T-cell (primary cell): ENCODE measurements around the gene URI1. TPM values are rescaled to one million over a fixed set of nuclear protein-coding genes. Genes with fewer than 3 reads are reported as not detected.
A peak's percentile ranks its signal among the peaks of the same experiment; 100 is the strongest.

Experiments used
- ATAC-seq, 4 experiments: fragments of 200-7000 bp in 3 of 4; fragments of 150-1000 bp in 1 of 4; cut with Tn5 transposase; replicated peaks in 1 of 4; 1 replicate in 3 of 4; 2 replicates in 1 of 4; pipeline ENCODE4 v1.10.0; 2021; ENCODE audit warnings: moderate library complexity in 3 of 4, mild to moderate bottlenecking in 2 of 4, moderate number of reproducible peaks in 1 of 4
- CTCF ChIA-PET, 2 donors: fragments of 300-600 bp; sonication (Branson Sonifier 250); formaldehyde crosslinking; loops; one replicate each; lab custom pipeline; 2022; ENCODE audit warnings: antibody characterized with exemption in 2 of 2; lab: Charles Lee
- POLR2A ChIA-PET, 2 donors: fragments of 300-600 bp; sonication (Branson Sonifier 250); formaldehyde crosslinking; loops; one replicate each; lab custom pipeline; 2022; ENCODE audit warnings: antibody characterized with exemption in 2 of 2; lab: Charles Lee
- DNase-seq, 35 experiments: peaks; one replicate each; pipeline versions ENCODE4 v3.0.0 to v3.0.0-alpha.2; 2013 to 2023
- H3K27ac ChIP-seq: one replicate; pipeline ENCODE4 v1.5.1; 2013; ENCODE audit warnings: low read length
- H3K27me3 ChIP-seq, 2 experiments: replicated peaks in 1 of 2; 1 replicate in 1 of 2; 2 replicates in 1 of 2; pipeline versions ENCODE4 v1.6.1 to v1.7.0; 2013; ENCODE audit warnings: low read length in 1 of 2, mixed read lengths in 1 of 2; ENCODE audit not compliant: control insufficient read depth in 2 of 2, insufficient read depth in 2 of 2; ENCODE audit errors: extremely low read depth in 1 of 2
- H3K36me3 ChIP-seq, 2 donors: 1 replicate in 1 of 2; 2 replicates in 1 of 2; pipeline versions ENCODE4 v1.6.1 to v1.7.0; 2013; ENCODE audit warnings: low read length in 1 of 2; ENCODE audit not compliant: control insufficient read depth in 2 of 2, insufficient read depth in 1 of 2; ENCODE audit errors: extremely low read depth in 1 of 2
- H3K4me1 ChIP-seq, 2 experiments: 1 replicate in 1 of 2; 2 replicates in 1 of 2; pipeline versions ENCODE4 v1.6.1 to v1.7.0; 2013; ENCODE audit warnings: low read length in 2 of 2, mixed read lengths in 1 of 2; ENCODE audit not compliant: insufficient read depth in 2 of 2, control insufficient read depth in 1 of 2; ENCODE audit errors: extremely low read depth in 1 of 2
- H3K4me3 ChIP-seq, 2 donors: 1 replicate in 1 of 2; 2 replicates in 1 of 2; pipeline versions ENCODE4 v1.5.1 to v1.7.0; 2013; ENCODE audit warnings: mild to moderate bottlenecking in 2 of 2, low read length in 1 of 2, moderate library complexity in 1 of 2; ENCODE audit not compliant: control insufficient read depth in 1 of 2; ENCODE audit errors: extremely low read depth in 1 of 2
- H3K9me3 ChIP-seq: 2 replicates; pipeline ENCODE4 v1.7.0; 2013
- H3K27ac Mint-ChIP-seq, 2 donors: one replicate each; pipeline ENCODE4 v1.8.0; 2020 to 2021; ENCODE audit warnings: mild to moderate bottlenecking in 2 of 2, mixed read lengths in 2 of 2
- H3K27me3 Mint-ChIP-seq, 2 donors: one replicate each; pipeline ENCODE4 v1.8.0; 2021 to 2022; ENCODE audit warnings: mixed read lengths in 2 of 2
- H3K36me3 Mint-ChIP-seq: one replicate; pipeline ENCODE4 v1.8.0; 2021; ENCODE audit warnings: mixed read lengths
- H3K4me1 Mint-ChIP-seq, 3 donors: one replicate each; pipeline ENCODE4 v1.8.0; 2020 to 2022; ENCODE audit warnings: mixed read lengths in 3 of 3, mild to moderate bottlenecking in 1 of 3
- H3K4me3 Mint-ChIP-seq, 3 donors: one replicate each; pipeline ENCODE4 v1.8.0; 2020 to 2022; ENCODE audit warnings: mild to moderate bottlenecking in 3 of 3, mixed read lengths in 3 of 3, moderate library complexity in 3 of 3
- H3K9me3 Mint-ChIP-seq, 3 donors: one replicate each; pipeline ENCODE4 v1.8.0; 2020 to 2022; ENCODE audit warnings: mixed read lengths in 3 of 3
- WGBS: methylation state at CpG from one replicate; pipeline ENCODE4 v1.1.5; 2013; ENCODE audit warnings: missing lambda C conversion rate; ENCODE audit not compliant: insufficient coverage; 5-methylcytosine and 5-hydroxymethylcytosine counted together
- total RNA-seq, 35 experiments: library from RNA in 6 of 35; stranded (reverse) in 6 of 35; fragments of 120-200 nt in 1 of 35; gene quantifications; one replicate each; pipeline versions ENCODE4 v1.2.1 to v1.2.4 and lab custom pipeline; 2013 to 2026

The URI1 gene
- total RNA-seq, 5 donors from 2014 or later (not counting 1 experiment from before 2014, with no cell fraction given): 69.0 to 84.8 (median 75.7) TPM

- H3K27me3 Mint-ChIP-seq: no peaks in the 10 kb centered on the region
- H3K4me1 Mint-ChIP-seq: peaks cover 88 to 90% (median 89%) of the 10 kb centered on the region in 3 donors
- no peak for ATAC-seq
- peaks cover 2% of the 10 kb centered on the region for H3K36me3 Mint-ChIP-seq
- H3K4me1 ChIP-seq: peaks cover 19 to 24% of the 10 kb centered on the region in 2 experiments
- ChIA-PET POLR2A (no interaction called here), CTCF (interaction anchor here (0.6 to 1.5 kb wide), 6 partner anchors 23 to 237 kb away, joined by 3 to 7 read pairs (median 3); no protein-coding TSS in a partner anchor)
- DNase-seq: no peak
- H3K27ac ChIP-seq: no peak overlapping the region
- H3K36me3 ChIP-seq: no peaks in the 10 kb centered on the region
- H3K4me3 Mint-ChIP-seq: peak overlapping the region in 2 of 3 donors; percentile 5 to 17
- no peak overlapping the region for H3K27ac Mint-ChIP-seq
- no peak overlapping the region for H3K4me3 ChIP-seq
- H3K9me3 ChIP-seq: no peaks in the 10 kb centered on the region
- no peaks in the 10 kb centered on the region for H3K27me3 ChIP-seq
- H3K9me3 Mint-ChIP-seq: no peaks in the 10 kb centered on the region
- 100% methylated on average over 2 of the region's 3 CpGs for WGBS
Observed at GRCh38 chr19:29967623-29968022, 25.6 kb downstream of the URI1 start.

GRCh38 chr19:29969891-29970290 lies 27.9 kb downstream of the URI1 start:
- Histone ChIP-seq H3K36me3 (no peaks in the 10 kb centered on the region), H3K9me3 (no peaks in the 10 kb centered on the region), H3K27ac (no peak overlapping the region), H3K4me1 (peaks cover 7 to 14% of the 10 kb centered on the region in 2 experiments), H3K4me3 (no peak overlapping the region), H3K27me3 (no peaks in the 10 kb centered on the region)
- no peak for DNase-seq
- CTCF ChIA-PET: no interaction called here
- Mint-ChIP-seq H3K4me1 (peaks cover 82 to 85% (median 85%) of the 10 kb centered on the region in 3 donors), H3K27ac (no peak overlapping the region), H3K4me3 (peak overlapping the region in 2 of 3 donors; percentile 5 to 25), H3K27me3 (no peaks in the 10 kb centered on the region), H3K36me3 (peaks cover 2% of the 10 kb centered on the region), H3K9me3 (peaks cover 0 to 2% (median 0%) of the 10 kb centered on the region in 3 donors)
- ATAC-seq: no peak
- POLR2A ChIA-PET: no interaction called here
- 67% methylated on average over 1 of the region's 3 CpGs for WGBS

- Mint-ChIP-seq H3K27me3 (no peaks in the 10 kb centered on the region), H3K9me3 (peaks cover 0 to 2% (median 0%) of the 10 kb centered on the region in 3 donors), H3K4me3 (no peak overlapping the region), H3K36me3 (peaks cover 2% of the 10 kb centered on the region), H3K4me1 (peaks cover 78 to 83% (median 81%) of the 10 kb centered on the region in 3 donors), H3K27ac (no peak overlapping the region)
- no peak overlapping the region for H3K4me3 ChIP-seq
- ATAC-seq (no peak), DNase-seq (no peak)
- peaks cover 6 to 7% of the 10 kb centered on the region in 2 experiments for H3K4me1 ChIP-seq
- H3K36me3 ChIP-seq: no peaks in the 10 kb centered on the region
- no peak overlapping the region for H3K27ac ChIP-seq
- POLR2A ChIA-PET: interaction anchor here (0.6 kb wide), 2 partner anchors 38 to 364 kb away, joined by 3 to 7 read pairs; no protein-coding TSS in a partner anchor
- no peaks in the 10 kb centered on the region for H3K27me3 ChIP-seq
- no CpG with 5 or more reads among the region's 2 CpGs for WGBS
- H3K9me3 ChIP-seq: no peaks in the 10 kb centered on the region
- CTCF ChIA-PET: interaction anchor here (0.6 to 1.6 kb wide), 4 partner anchors 12 to 320 kb away, joined by 3 to 4 read pairs (median 4); no protein-coding TSS in a partner anchor
Observed at GRCh38 chr19:29971002-29971401, 29.0 kb downstream of the URI1 start.

GRCh38 chr19:29971648-29972047 lies 29.6 kb downstream of the URI1 start:
- Histone ChIP-seq H3K36me3 (no peaks in the 10 kb centered on the region), H3K4me3 (no peak overlapping the region), H3K27me3 (no peaks in the 10 kb centered on the region), H3K9me3 (no peaks in the 10 kb centered on the region), H3K4me1 (peaks cover 7 to 9% of the 10 kb centered on the region in 2 experiments), H3K27ac (no peak overlapping the region)
- Mint-ChIP-seq H3K27ac (no peak overlapping the region), H3K4me1 (peaks cover 78 to 83% (median 81%) of the 10 kb centered on the region in 3 donors), H3K27me3 (no peaks in the 10 kb centered on the region), H3K36me3 (peaks cover 5% of the 10 kb centered on the region), H3K9me3 (peaks cover 0 to 2% (median 0%) of the 10 kb centered on the region in 3 donors), H3K4me3 (no peak overlapping the region)
- no peak for DNase-seq
- no CpG with 5 or more reads among the region's 3 CpGs for WGBS
- ATAC-seq: no peak
- CTCF ChIA-PET: interaction anchor here (0.6 to 1.6 kb wide), 3 partner anchors 26 to 321 kb away, joined by 3 to 4 read pairs (median 4); no protein-coding TSS in a partner anchor
- POLR2A ChIA-PET: interaction anchor here in 1 of 2 donors (0.5 to 0.6 kb wide), 2 partner anchors 357 to 365 kb away, joined by 3 to 4 read pairs; no protein-coding TSS in a partner anchor

GRCh38 chr19:29974701-29975100 lies 32.7 kb downstream of the URI1 start:
- Histone ChIP-seq H3K4me1 (peaks cover 4 to 9% of the 10 kb centered on the region in 2 experiments), H3K36me3 (no peaks in the 10 kb centered on the region), H3K27me3 (no peaks in the 10 kb centered on the region), H3K9me3 (no peaks in the 10 kb centered on the region), H3K4me3 (no peak overlapping the region), H3K27ac (no peak overlapping the region)
- peaks cover 0 to 2% (median 0%) of the 10 kb centered on the region in 3 donors for H3K9me3 Mint-ChIP-seq
- no peaks in the 10 kb centered on the region for H3K27me3 Mint-ChIP-seq
- H3K4me3 Mint-ChIP-seq: no peak overlapping the region
- peaks cover 75 to 85% (median 75%) of the 10 kb centered on the region in 3 donors for H3K4me1 Mint-ChIP-seq
- ChIA-PET CTCF (no interaction called here), POLR2A (no interaction called here)
- H3K36me3 Mint-ChIP-seq: peaks cover 3% of the 10 kb centered on the region
- no peak overlapping the region for H3K27ac Mint-ChIP-seq
- no peak for DNase-seq
- ATAC-seq: no peak
- no CpG with 5 or more reads among the region's 2 CpGs for WGBS

GRCh38 chr19:29976151-29976943 lies 34.3 kb downstream of the URI1 start:
- H3K4me3 ChIP-seq: no peak overlapping the region
- no peaks in the 10 kb centered on the region for H3K27me3 ChIP-seq
- no CpG with 5 or more reads among the region's 6 CpGs for WGBS
- H3K27ac Mint-ChIP-seq: no peak overlapping the region
- peaks cover 0 to 2% (median 0%) of the 10 kb centered on the region in 3 donors for H3K9me3 Mint-ChIP-seq
- no peaks in the 10 kb centered on the region for H3K9me3 ChIP-seq
- DNase-seq: no peak
- H3K27me3 Mint-ChIP-seq: no peaks in the 10 kb centered on the region
- ATAC-seq: no peak
- H3K4me3 Mint-ChIP-seq: peak overlapping the region in 1 of 3 donors; percentile 20
- H3K27ac ChIP-seq: no peak overlapping the region
- POLR2A ChIA-PET: no interaction called here
- peaks cover 72 to 82% (median 73%) of the 10 kb centered on the region in 3 donors for H3K4me1 Mint-ChIP-seq
- H3K36me3 ChIP-seq: no peaks in the 10 kb centered on the region
- CTCF ChIA-PET: interaction anchor here (0.6 to 0.7 kb wide), 2 partner anchors 102 to 307 kb away, joined by 3 to 4 read pairs; no protein-coding TSS in a partner anchor
- peaks cover 7 to 12% of the 10 kb centered on the region in 2 experiments for H3K4me1 ChIP-seq
- peaks cover 6% of the 10 kb centered on the region for H3K36me3 Mint-ChIP-seq
